Neural cell (in vitro differentiated cells): ENCODE results near the gene CSF2RB.

Source experiments
- EZH2 ChIP-seq: fragments of 200-600, 300-800 bp; shearing (Covaris generic), sonication (generic); IDR thresholded peaks from 2 replicates; pipeline ENCODE4 v1.6.1; 2014; ENCODE audit warnings: antibody characterized with exemption, low read length, borderline replicate concordance, mild to moderate bottlenecking; ENCODE audit not compliant: insufficient read depth, poor library complexity, severe bottlenecking
- POLR2AphosphoS5 ChIP-seq: IDR thresholded peaks from 2 replicates; pipeline ENCODE4 v1.6.1; 2012
- RAD21 ChIP-seq: fragments of 450-650 bp; conservative IDR thresholded peaks from 2 replicates; pipeline ENCODE4 v1.6.1; 2014; ENCODE audit warnings: antibody characterized with exemption, mild to moderate bottlenecking, moderate library complexity
- TF ChIP-seq, protein P1 (sequence below): fragments of 450-650 bp; IDR thresholded peaks from 2 replicates; pipeline ENCODE4 v1.5.1; 2014; ENCODE audit warnings: antibody characterized with exemption, mild to moderate bottlenecking, moderate library complexity; ENCODE audit not compliant: poor library complexity, severe bottlenecking
- TF ChIP-seq, protein P2 (sequence below): IDR thresholded peaks from 2 replicates; pipeline ENCODE4 v1.6.1; 2012; ENCODE audit warnings: borderline replicate concordance

DNA sequence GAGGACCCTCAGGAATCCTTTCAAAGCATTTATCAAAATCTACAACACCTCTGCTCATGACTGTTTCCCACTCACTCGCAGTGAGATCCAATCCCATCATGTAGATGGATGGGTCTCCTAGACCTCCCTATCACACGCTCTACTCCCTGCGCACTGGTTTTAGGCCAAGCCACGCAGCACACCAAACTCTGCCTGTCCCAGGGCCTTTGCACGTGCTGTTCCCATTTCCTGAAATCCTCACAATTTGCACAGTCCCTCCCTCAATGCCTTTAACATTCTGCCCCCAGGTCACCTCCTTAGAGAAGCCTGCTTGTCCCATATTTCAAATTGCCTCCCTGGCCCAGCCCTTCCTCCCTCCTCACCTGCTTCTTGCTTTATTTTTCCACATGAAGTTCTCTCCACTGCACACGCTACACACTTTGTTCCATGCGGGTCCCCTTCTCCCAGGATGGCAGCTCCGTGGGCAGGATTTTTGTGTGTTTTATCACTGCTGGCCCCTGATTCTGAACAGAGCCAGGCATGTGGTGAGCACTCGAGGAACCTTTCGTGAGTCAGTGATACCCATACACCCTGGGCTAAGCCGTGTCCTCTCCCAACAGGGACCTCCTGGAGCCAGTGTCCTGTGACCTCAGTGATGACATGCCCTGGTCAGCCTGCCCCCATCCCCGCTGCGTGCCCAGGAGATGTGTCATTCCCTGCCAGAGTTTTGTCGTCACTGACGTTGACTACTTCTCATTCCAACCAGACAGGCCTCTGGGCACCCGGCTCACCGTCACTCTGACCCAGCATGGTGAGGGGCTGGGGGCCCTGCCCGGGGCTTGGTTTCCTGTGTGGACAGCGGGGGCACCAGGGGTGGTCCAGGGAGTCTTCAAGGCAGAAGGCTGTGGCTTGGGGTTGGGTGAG lies 12.2 kb downstream of the CSF2RB start:
- TF ChIP-seq, protein P1, sequence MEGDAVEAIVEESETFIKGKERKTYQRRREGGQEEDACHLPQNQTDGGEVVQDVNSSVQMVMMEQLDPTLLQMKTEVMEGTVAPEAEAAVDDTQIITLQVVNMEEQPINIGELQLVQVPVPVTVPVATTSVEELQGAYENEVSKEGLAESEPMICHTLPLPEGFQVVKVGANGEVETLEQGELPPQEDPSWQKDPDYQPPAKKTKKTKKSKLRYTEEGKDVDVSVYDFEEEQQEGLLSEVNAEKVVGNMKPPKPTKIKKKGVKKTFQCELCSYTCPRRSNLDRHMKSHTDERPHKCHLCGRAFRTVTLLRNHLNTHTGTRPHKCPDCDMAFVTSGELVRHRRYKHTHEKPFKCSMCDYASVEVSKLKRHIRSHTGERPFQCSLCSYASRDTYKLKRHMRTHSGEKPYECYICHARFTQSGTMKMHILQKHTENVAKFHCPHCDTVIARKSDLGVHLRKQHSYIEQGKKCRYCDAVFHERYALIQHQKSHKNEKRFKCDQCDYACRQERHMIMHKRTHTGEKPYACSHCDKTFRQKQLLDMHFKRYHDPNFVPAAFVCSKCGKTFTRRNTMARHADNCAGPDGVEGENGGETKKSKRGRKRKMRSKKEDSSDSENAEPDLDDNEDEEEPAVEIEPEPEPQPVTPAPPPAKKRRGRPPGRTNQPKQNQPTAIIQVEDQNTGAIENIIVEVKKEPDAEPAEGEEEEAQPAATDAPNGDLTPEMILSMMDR, result no peak
- TF ChIP-seq POLR2AphosphoS5 (no peak), EZH2 (no peak), RAD21 (no peak)
- TF ChIP-seq, protein P2, sequence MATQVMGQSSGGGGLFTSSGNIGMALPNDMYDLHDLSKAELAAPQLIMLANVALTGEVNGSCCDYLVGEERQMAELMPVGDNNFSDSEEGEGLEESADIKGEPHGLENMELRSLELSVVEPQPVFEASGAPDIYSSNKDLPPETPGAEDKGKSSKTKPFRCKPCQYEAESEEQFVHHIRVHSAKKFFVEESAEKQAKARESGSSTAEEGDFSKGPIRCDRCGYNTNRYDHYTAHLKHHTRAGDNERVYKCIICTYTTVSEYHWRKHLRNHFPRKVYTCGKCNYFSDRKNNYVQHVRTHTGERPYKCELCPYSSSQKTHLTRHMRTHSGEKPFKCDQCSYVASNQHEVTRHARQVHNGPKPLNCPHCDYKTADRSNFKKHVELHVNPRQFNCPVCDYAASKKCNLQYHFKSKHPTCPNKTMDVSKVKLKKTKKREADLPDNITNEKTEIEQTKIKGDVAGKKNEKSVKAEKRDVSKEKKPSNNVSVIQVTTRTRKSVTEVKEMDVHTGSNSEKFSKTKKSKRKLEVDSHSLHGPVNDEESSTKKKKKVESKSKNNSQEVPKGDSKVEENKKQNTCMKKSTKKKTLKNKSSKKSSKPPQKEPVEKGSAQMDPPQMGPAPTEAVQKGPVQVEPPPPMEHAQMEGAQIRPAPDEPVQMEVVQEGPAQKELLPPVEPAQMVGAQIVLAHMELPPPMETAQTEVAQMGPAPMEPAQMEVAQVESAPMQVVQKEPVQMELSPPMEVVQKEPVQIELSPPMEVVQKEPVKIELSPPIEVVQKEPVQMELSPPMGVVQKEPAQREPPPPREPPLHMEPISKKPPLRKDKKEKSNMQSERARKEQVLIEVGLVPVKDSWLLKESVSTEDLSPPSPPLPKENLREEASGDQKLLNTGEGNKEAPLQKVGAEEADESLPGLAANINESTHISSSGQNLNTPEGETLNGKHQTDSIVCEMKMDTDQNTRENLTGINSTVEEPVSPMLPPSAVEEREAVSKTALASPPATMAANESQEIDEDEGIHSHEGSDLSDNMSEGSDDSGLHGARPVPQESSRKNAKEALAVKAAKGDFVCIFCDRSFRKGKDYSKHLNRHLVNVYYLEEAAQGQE, result no peak
